ENCODE results near the gene COG5.

DNA sequence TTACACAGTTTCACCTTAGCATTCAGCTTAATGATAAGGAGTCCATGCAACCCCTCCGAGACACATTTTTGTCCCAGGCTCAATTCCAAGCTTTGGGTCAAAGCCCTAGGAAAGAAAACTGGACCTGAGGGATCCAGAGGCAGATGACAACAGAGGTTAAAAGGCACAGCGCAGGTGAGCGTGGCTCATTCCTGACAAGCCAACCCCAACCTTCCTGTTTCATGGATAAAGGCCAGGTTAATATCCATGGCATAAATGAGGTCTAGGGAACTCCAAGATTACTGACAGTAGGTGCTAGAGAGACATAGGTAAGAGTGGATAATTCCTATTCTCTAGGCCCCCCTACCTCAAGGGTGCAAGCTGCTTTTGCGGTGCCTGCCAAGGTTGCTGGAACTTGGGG, 180.5 kb downstream of the COG5 start:
- TF ChIP-seq CTCF (conservative IDR thresholded peaks at IDR 0.05; ENCODE audit: low read depth, low read length) = no peak
- TF ChIP-seq EZH2 (IDR thresholded peaks at IDR 0.05; ENCODE audit: borderline replicate concordance, low read depth, low read length, poor library complexity, severe bottlenecking) = no peak
